ENCODE results near the gene GBGT1.

- TF ChIP-seq CTCF (IDR thresholded peaks at IDR 0.05; ENCODE audit: low read depth, low read length): no peak
- no peak for TF ChIP-seq EZH2phosphoT487 (IDR thresholded peaks at IDR 0.05; ENCODE audit: low read depth)
These were observed 37.9 kb upstream of the GBGT1 start for GRCh38 chr9:133201424-133202144.
